Stimulated activated memory B cell treated with anti-CD40 and anti-IgM and Interleukin-4, amounts not matched to agents 10 μg/mL and 1 μg/mL and 100 μg/mL, for 72 hours (primary cell): Measurements from ENCODE around the gene LCE1B.

Source experiments
- ATAC-seq: fragments of 150-1000 bp; cut with Tn5 transposase; 2 replicates; pipeline ENCODE4 v1.10.0; 2021
- H3K27ac Mint-ChIP-seq: one replicate; pipeline ENCODE4 v1.8.0; 2022; ENCODE audit warnings: mild to moderate bottlenecking, mixed read lengths
- H3K27me3 Mint-ChIP-seq: one replicate; pipeline ENCODE4 v1.8.0; 2022; ENCODE audit warnings: mixed read lengths
- H3K36me3 Mint-ChIP-seq: one replicate; pipeline ENCODE4 v1.8.0; 2022; ENCODE audit warnings: mixed read lengths
- H3K4me1 Mint-ChIP-seq: one replicate; pipeline ENCODE4 v1.8.0; 2022; ENCODE audit warnings: mixed read lengths
- H3K4me3 Mint-ChIP-seq: one replicate; pipeline ENCODE4 v1.8.0; 2022; ENCODE audit warnings: mild to moderate bottlenecking, moderate library complexity, mixed read lengths
- H3K9me3 Mint-ChIP-seq: one replicate; pipeline ENCODE4 v1.8.0; 2022; ENCODE audit warnings: mixed read lengths

The LCE1B gene

GRCh38 chr1:152811671-152812070, at the start of gene LCE1B:
LCE1B (plus strand) TSS chr1:152811971; CDS start chr1:152812447, 476 bp downstream.
- Mint-ChIP-seq H3K9me3 (no peaks in the 10 kb centered on the region), H3K4me3 (no peak within 1 kb of the TSS), H3K27me3 (peaks cover 17% of the 10 kb centered on the region), H3K36me3 (no peaks in the 10 kb centered on the region), H3K27ac (no peak within 1 kb of the TSS), H3K4me1 (no peaks in the 10 kb centered on the region)
- no peak for ATAC-seq

- Mint-ChIP-seq H3K4me1 (no peaks in the 10 kb centered on the region), H3K4me3 (no peak overlapping the region), H3K27me3 (peaks cover 17% of the 10 kb centered on the region), H3K27ac (no peak overlapping the region), H3K36me3 (no peaks in the 10 kb centered on the region), H3K9me3 (peaks cover 5% of the 10 kb centered on the region)
- ATAC-seq = no peak
Measured at GRCh38 chr1:152768847-152769533, 42.8 kb upstream of the LCE1B start.

- ATAC-seq = no peak
- H3K27me3 Mint-ChIP-seq = peaks cover 20% of the 10 kb centered on the region
- H3K9me3 Mint-ChIP-seq = peaks cover 9% of the 10 kb centered on the region
- H3K4me3 Mint-ChIP-seq = no peak overlapping the region
- no peaks in the 10 kb centered on the region for H3K4me1 Mint-ChIP-seq
- no peaks in the 10 kb centered on the region for H3K36me3 Mint-ChIP-seq
- no peak overlapping the region for H3K27ac Mint-ChIP-seq
Measured at GRCh38 chr1:152770411-152770810, 41.4 kb upstream of the LCE1B start.

- H3K4me3 Mint-ChIP-seq = no peak within 1 kb of the TSS
- no peak within 1 kb of the TSS for H3K27ac Mint-ChIP-seq
- H3K9me3 Mint-ChIP-seq = peaks cover 9% of the 10 kb centered on the region
- H3K4me1 Mint-ChIP-seq = no peaks in the 10 kb centered on the region
- ATAC-seq = no peak
- H3K27me3 Mint-ChIP-seq = peaks cover 43% of the 10 kb centered on the region
- H3K36me3 Mint-ChIP-seq = no peaks in the 10 kb centered on the region
Measured at GRCh38 chr1:152774875-152775274, 36.9 kb upstream of the LCE1B start, which contains the start of gene LCE1F. LCE1F (plus strand) TSS chr1:152775140; CDS start chr1:152776372, 1,232 bp downstream.

GRCh38 chr1:152776361-152776760, 35.4 kb upstream of the LCE1B start:
- peaks cover 46% of the 10 kb centered on the region for H3K27me3 Mint-ChIP-seq
- no peak overlapping the region for H3K4me3 Mint-ChIP-seq
- H3K9me3 Mint-ChIP-seq = peaks cover 9% of the 10 kb centered on the region
- no peak overlapping the region for H3K27ac Mint-ChIP-seq
- no peaks in the 10 kb centered on the region for H3K36me3 Mint-ChIP-seq
- no peaks in the 10 kb centered on the region for H3K4me1 Mint-ChIP-seq
- ATAC-seq = no peak

GRCh38 chr1:152777510-152778137, 34.1 kb upstream of the LCE1B start:
- no peaks in the 10 kb centered on the region for H3K4me1 Mint-ChIP-seq
- no peak overlapping the region for H3K27ac Mint-ChIP-seq
- no peak overlapping the region for H3K4me3 Mint-ChIP-seq
- peaks cover 6% of the 10 kb centered on the region for H3K9me3 Mint-ChIP-seq
- peaks cover 52% of the 10 kb centered on the region for H3K27me3 Mint-ChIP-seq
- H3K36me3 Mint-ChIP-seq = no peaks in the 10 kb centered on the region
- no peak for ATAC-seq

- Mint-ChIP-seq H3K4me1 (no peaks in the 10 kb centered on the region), H3K4me3 (no peak overlapping the region), H3K27ac (no peak overlapping the region), H3K36me3 (no peaks in the 10 kb centered on the region), H3K9me3 (no peaks in the 10 kb centered on the region), H3K27me3 (peaks cover 61% of the 10 kb centered on the region)
- ATAC-seq = no peak
Measured at GRCh38 chr1:152783095-152783494, 28.7 kb upstream of the LCE1B start.

GRCh38 chr1:152786077-152786476, 25.7 kb upstream of the LCE1B start, which contains the start of gene LCE1E:
LCE1E (plus strand) TSS chr1:152786257; CDS start chr1:152787300, 1,043 bp downstream.
- no peaks in the 10 kb centered on the region for H3K4me1 Mint-ChIP-seq
- no peak within 1 kb of the TSS for H3K4me3 Mint-ChIP-seq
- no peaks in the 10 kb centered on the region for H3K36me3 Mint-ChIP-seq
- ATAC-seq = peak; percentile 41
- peaks cover 44% of the 10 kb centered on the region for H3K27me3 Mint-ChIP-seq
- no peaks in the 10 kb centered on the region for H3K9me3 Mint-ChIP-seq
- H3K27ac Mint-ChIP-seq = no peak within 1 kb of the TSS

GRCh38 chr1:152795686-152796085, 16.1 kb upstream of the LCE1B start:
- Mint-ChIP-seq H3K9me3 (no peaks in the 10 kb centered on the region), H3K4me3 (no peak overlapping the region), H3K27ac (no peak overlapping the region), H3K4me1 (no peaks in the 10 kb centered on the region), H3K27me3 (peaks cover 24% of the 10 kb centered on the region), H3K36me3 (no peaks in the 10 kb centered on the region)
- no peak for ATAC-seq

GRCh38 chr1:152796421-152796820, 15.3 kb upstream of the LCE1B start, which contains the start of gene LCE1D:
LCE1D (plus strand) TSS chr1:152796721; CDS start chr1:152797795, 1,074 bp downstream.
- Mint-ChIP-seq H3K4me3 (no peak within 1 kb of the TSS), H3K4me1 (no peaks in the 10 kb centered on the region), H3K27me3 (peaks cover 24% of the 10 kb centered on the region), H3K27ac (no peak within 1 kb of the TSS), H3K9me3 (no peaks in the 10 kb centered on the region), H3K36me3 (no peaks in the 10 kb centered on the region)
- ATAC-seq = no peak

- Mint-ChIP-seq H3K36me3 (no peaks in the 10 kb centered on the region), H3K4me3 (no peak overlapping the region), H3K9me3 (no peaks in the 10 kb centered on the region), H3K27me3 (peaks cover 33% of the 10 kb centered on the region), H3K4me1 (no peaks in the 10 kb centered on the region), H3K27ac (no peak overlapping the region)
- no peak for ATAC-seq
Measured at GRCh38 chr1:152801333-152801732, 10.4 kb upstream of the LCE1B start.

GRCh38 chr1:152806576-152806975, 5.2 kb upstream of the LCE1B start, which contains the start of gene LCE1C:
LCE1C (minus strand) TSS chr1:152806651; CDS start chr1:152805478, 1,173 bp downstream.
- no peak within 1 kb of the TSS for H3K4me3 Mint-ChIP-seq
- no peaks in the 10 kb centered on the region for H3K36me3 Mint-ChIP-seq
- H3K27ac Mint-ChIP-seq = no peak within 1 kb of the TSS
- no peaks in the 10 kb centered on the region for H3K4me1 Mint-ChIP-seq
- no peak for ATAC-seq
- H3K27me3 Mint-ChIP-seq = peaks cover 17% of the 10 kb centered on the region
- H3K9me3 Mint-ChIP-seq = no peaks in the 10 kb centered on the region

- Mint-ChIP-seq H3K27me3 (peaks cover 20% of the 10 kb centered on the region), H3K27ac (no peak overlapping the region), H3K4me1 (no peaks in the 10 kb centered on the region), H3K36me3 (no peaks in the 10 kb centered on the region), H3K9me3 (no peaks in the 10 kb centered on the region), H3K4me3 (no peak overlapping the region)
- peak; percentile 50 for ATAC-seq
Measured at GRCh38 chr1:152811050-152811449, 721 bp upstream of the LCE1B start.

- H3K9me3 Mint-ChIP-seq = no peaks in the 10 kb centered on the region
- peaks cover 6% of the 10 kb centered on the region for H3K4me1 Mint-ChIP-seq
- no peak overlapping the region for H3K4me3 Mint-ChIP-seq
- no peak for ATAC-seq
- no peak overlapping the region for H3K27ac Mint-ChIP-seq
- no peaks in the 10 kb centered on the region for H3K36me3 Mint-ChIP-seq
- H3K27me3 Mint-ChIP-seq = peaks cover 11% of the 10 kb centered on the region
Measured at GRCh38 chr1:152817309-152817708, 5.5 kb downstream of the LCE1B start.

GRCh38 chr1:152823294-152823693, 11.5 kb downstream of the LCE1B start:
- no peak overlapping the region for H3K27ac Mint-ChIP-seq
- H3K4me1 Mint-ChIP-seq = peaks cover 6% of the 10 kb centered on the region
- H3K9me3 Mint-ChIP-seq = no peaks in the 10 kb centered on the region
- H3K36me3 Mint-ChIP-seq = no peaks in the 10 kb centered on the region
- no peak overlapping the region for H3K4me3 Mint-ChIP-seq
- ATAC-seq = no peak
- peaks cover 24% of the 10 kb centered on the region for H3K27me3 Mint-ChIP-seq

- peaks cover 6% of the 10 kb centered on the region for H3K4me1 Mint-ChIP-seq
- H3K4me3 Mint-ChIP-seq = no peak overlapping the region
- ATAC-seq = no peak
- no peak overlapping the region for H3K27ac Mint-ChIP-seq
- H3K36me3 Mint-ChIP-seq = no peaks in the 10 kb centered on the region
- peaks cover 41% of the 10 kb centered on the region for H3K27me3 Mint-ChIP-seq
- H3K9me3 Mint-ChIP-seq = peaks cover 2% of the 10 kb centered on the region
Measured at GRCh38 chr1:152824964-152825363, 13.2 kb downstream of the LCE1B start.
